Osteoblast (primary cell): Measurements from ENCODE around the gene MUS81. TPM values are rescaled to one million over a fixed set of nuclear protein-coding genes. Genes with fewer than 3 reads are reported as not detected.

Experiments used
- DNase-seq: peaks from one replicate; pipeline ENCODE4 v3.0.0; 2011; ENCODE audit warnings: low spot score, mixed read lengths; ENCODE audit not compliant: insufficient read length; ENCODE audit errors: missing footprints
- H2AFZ ChIP-seq: 2 replicates; pipeline ENCODE4 v1.6.0; 2011; ENCODE audit warnings: mild to moderate bottlenecking, low read length
- H3K27ac ChIP-seq: 2 replicates; pipeline ENCODE4 v1.5.1; 2011; ENCODE audit warnings: mild to moderate bottlenecking, low read depth, low read length, moderate library complexity
- H3K27me3 ChIP-seq: 2 replicates; pipeline ENCODE4 v1.6.0; 2012; ENCODE audit warnings: mild to moderate bottlenecking, control low read depth, inconsistent platforms, low read length, moderate library complexity; ENCODE audit not compliant: insufficient read depth
- H3K36me3 ChIP-seq: 2 replicates; pipeline ENCODE4 v1.5.1; 2011; ENCODE audit warnings: mild to moderate bottlenecking, low read length, control low read depth, moderate library complexity; ENCODE audit not compliant: insufficient read depth
- H3K4me1 ChIP-seq: 2 replicates; pipeline ENCODE4 v1.5.1; 2011; ENCODE audit warnings: mild to moderate bottlenecking, low read length, control low read depth, moderate library complexity; ENCODE audit not compliant: insufficient read depth
- H3K4me2 ChIP-seq: 2 replicates; pipeline ENCODE4 v1.6.0; 2011; ENCODE audit warnings: mild to moderate bottlenecking, low read length; ENCODE audit not compliant: insufficient read depth
- H3K4me3 ChIP-seq: fragments of 200-600 bp; sonication (generic); 3 replicates; pipeline ENCODE4 v1.5.1; 2012; ENCODE audit warnings: mild to moderate bottlenecking, low read length, inconsistent platforms; ENCODE audit not compliant: insufficient read depth
- H3K79me2 ChIP-seq: 2 replicates; pipeline ENCODE4 v1.6.0; 2012; ENCODE audit warnings: mild to moderate bottlenecking, low read length, control low read depth, inconsistent platforms; ENCODE audit not compliant: insufficient read depth
- H3K9me3 ChIP-seq: 2 replicates; pipeline ENCODE4 v1.5.1; 2011; ENCODE audit warnings: low read depth, low read length, control low read depth
- H4K20me1 ChIP-seq: 2 replicates; pipeline ENCODE4 v1.6.0; 2012; ENCODE audit warnings: mild to moderate bottlenecking, low read length, control low read depth; ENCODE audit not compliant: insufficient read depth
- total RNA-seq: library from RNA; depleted of rRNA; stranded (reverse); fragments of >200 nt; gene quantifications from 2 replicates; pipeline ENCODE4 v1.2.3, GENCODE V29; 2012
- TF ChIP-seq, protein P1 (sequence below): IDR thresholded peaks from 2 replicates; pipeline ENCODE4 v1.5.1; 2011; ENCODE audit warnings: mild to moderate bottlenecking, low read depth, low read length, moderate library complexity; ENCODE audit errors: extremely low read depth

The MUS81 gene
- total RNA-seq, 1 donor = 53.6 TPM

DNA sequence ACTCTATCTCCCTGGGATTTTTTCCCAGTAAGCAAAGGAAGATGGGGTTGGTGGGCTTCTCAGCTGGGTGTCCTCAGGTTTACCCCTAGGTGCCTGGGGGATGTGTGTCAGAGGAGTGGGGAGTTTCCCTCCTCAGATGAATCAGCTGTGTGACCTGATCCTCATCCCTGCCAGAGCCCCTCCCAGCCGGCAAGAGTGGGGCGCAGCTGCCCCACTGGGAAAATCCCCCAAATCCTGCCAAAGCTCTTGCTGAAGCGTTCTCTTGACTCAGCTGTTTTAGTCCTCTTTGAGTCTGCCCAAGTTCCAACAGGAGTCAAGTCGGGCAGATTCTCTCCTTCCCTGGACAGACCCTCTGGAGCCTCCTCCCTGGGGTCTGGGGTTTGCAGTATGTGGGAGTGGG, 52.6 kb downstream of the MUS81 start:
- peak overlapping the region; percentile 42 for H3K4me2 ChIP-seq
- H3K9me3 ChIP-seq = no peaks in the 10 kb centered on the region
- peaks cover 65% of the 10 kb centered on the region for H3K4me1 ChIP-seq
- peaks cover 28% of the 10 kb centered on the region for H3K79me2 ChIP-seq
- H3K36me3 ChIP-seq = peaks cover 7% of the 10 kb centered on the region
- DNase-seq = peak; percentile 96
- H3K27ac ChIP-seq = peak overlapping the region; percentile 96
- no peaks in the 10 kb centered on the region for H4K20me1 ChIP-seq
- TF ChIP-seq, protein P1, sequence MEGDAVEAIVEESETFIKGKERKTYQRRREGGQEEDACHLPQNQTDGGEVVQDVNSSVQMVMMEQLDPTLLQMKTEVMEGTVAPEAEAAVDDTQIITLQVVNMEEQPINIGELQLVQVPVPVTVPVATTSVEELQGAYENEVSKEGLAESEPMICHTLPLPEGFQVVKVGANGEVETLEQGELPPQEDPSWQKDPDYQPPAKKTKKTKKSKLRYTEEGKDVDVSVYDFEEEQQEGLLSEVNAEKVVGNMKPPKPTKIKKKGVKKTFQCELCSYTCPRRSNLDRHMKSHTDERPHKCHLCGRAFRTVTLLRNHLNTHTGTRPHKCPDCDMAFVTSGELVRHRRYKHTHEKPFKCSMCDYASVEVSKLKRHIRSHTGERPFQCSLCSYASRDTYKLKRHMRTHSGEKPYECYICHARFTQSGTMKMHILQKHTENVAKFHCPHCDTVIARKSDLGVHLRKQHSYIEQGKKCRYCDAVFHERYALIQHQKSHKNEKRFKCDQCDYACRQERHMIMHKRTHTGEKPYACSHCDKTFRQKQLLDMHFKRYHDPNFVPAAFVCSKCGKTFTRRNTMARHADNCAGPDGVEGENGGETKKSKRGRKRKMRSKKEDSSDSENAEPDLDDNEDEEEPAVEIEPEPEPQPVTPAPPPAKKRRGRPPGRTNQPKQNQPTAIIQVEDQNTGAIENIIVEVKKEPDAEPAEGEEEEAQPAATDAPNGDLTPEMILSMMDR = no peak
- H2AFZ ChIP-seq = no peak overlapping the region
- H3K27me3 ChIP-seq = no peaks in the 10 kb centered on the region
- peak overlapping the region; percentile 21 for H3K4me3 ChIP-seq

DNA sequence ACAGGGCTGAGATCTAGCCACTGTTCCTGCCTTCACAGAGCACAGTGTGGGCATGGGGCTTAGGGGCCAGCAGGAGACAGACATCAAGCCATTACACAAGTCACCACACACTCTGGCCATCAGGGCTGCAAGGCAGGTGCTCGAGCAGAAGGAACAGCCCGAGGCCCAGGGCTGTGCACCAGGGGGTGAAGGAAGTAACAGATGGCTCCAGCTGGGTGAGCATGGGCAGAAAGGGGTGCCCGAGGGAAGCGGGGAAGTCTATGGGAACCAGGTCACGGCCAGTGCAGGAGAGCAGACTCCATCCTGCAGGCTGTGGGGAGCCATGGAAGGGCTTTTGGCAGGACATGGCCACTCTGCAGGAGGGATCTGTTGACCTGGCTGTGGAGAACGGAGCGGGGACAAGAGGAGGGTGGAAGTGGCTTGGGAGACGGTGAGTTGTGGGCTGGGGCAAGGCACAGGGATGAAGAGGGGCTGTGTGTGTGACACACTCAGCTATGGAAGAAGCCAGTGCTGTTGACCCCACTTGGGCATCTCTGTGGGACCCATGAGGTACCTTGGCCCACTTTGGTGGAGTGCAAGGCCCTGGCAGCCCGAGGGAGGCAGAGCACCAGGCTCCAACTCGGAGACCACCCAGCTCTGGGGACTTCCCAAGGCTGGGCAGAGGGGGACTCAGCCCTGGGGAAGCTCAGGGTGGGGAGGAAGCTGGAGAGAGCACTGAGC, 55.0 kb downstream of the MUS81 start:
- TF ChIP-seq, protein P1 = no peak
- no peak overlapping the region for H2AFZ ChIP-seq
- H3K4me3 ChIP-seq = peak overlapping the region; percentile 27
- no peaks in the 10 kb centered on the region for H4K20me1 ChIP-seq
- H3K4me1 ChIP-seq = peaks cover 74% of the 10 kb centered on the region
- no peaks in the 10 kb centered on the region for H3K9me3 ChIP-seq
- peaks cover 47% of the 10 kb centered on the region for H3K79me2 ChIP-seq
- peaks cover 7% of the 10 kb centered on the region for H3K36me3 ChIP-seq
- peak overlapping the region; percentile 95 for H3K27ac ChIP-seq
- H3K4me2 ChIP-seq = peak overlapping the region; percentile 82
- H3K27me3 ChIP-seq = no peaks in the 10 kb centered on the region
- DNase-seq = peak; percentile 88

DNA sequence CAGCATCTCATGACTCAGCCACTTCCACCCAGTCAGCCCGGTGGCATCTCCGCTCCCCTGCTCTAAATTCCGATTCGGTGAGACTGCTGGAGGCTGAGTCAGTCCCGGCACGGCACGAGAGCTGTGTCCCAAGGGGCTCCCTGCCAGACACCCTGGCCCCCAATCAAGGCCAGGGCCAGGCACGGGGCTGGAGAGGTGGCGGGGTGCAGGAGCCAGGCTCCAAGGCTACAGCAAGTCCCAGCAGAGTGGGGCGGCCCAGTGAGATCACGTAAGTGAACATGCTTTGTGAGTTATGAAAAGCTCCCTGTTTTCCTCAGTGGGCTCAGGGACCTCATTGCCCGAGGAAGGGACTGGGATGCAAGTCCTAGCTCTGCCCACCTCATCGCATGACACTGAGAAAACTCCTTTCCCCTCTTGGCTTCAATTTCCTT, 55.6 kb downstream of the MUS81 start:
- no peaks in the 10 kb centered on the region for H4K20me1 ChIP-seq
- H3K4me2 ChIP-seq = peak overlapping the region; percentile 82
- TF ChIP-seq, protein P1 = no peak
- peak; percentile 99 for DNase-seq
- H3K36me3 ChIP-seq = peaks cover 10% of the 10 kb centered on the region
- peaks cover 80% of the 10 kb centered on the region for H3K4me1 ChIP-seq
- peak overlapping the region; percentile 37 for H3K4me3 ChIP-seq
- H2AFZ ChIP-seq = no peak overlapping the region
- peaks cover 53% of the 10 kb centered on the region for H3K79me2 ChIP-seq
- H3K9me3 ChIP-seq = no peaks in the 10 kb centered on the region
- H3K27me3 ChIP-seq = no peaks in the 10 kb centered on the region
- H3K27ac ChIP-seq = peak overlapping the region; percentile 95

Other genes with a start within 250 kb of the MUS81 start
- gene MAP3K11, start 246.2 kb upstream of the MUS81 start, total RNA-seq = 19.4 and 21.4 TPM in 2 replicates
- gene PCNX3, start 244.7 kb upstream of the MUS81 start, total RNA-seq = 26.5 and 27.9 TPM in 2 replicates
- gene SIPA1, start 222.3 kb upstream of the MUS81 start, total RNA-seq = 12.7 and 15.2 TPM in 2 replicates
- 29.2 and 31.8 TPM in 2 replicates for gene RELA, start 197.5 kb upstream of the MUS81 start, total RNA-seq
- 37.4 and 44.2 TPM in 2 replicates for gene KAT5, start 148.2 kb upstream of the MUS81 start, total RNA-seq
- gene RNASEH2C, start 139.6 kb upstream of the MUS81 start, total RNA-seq = 27.4 and 27.9 TPM in 2 replicates
- gene AP5B1, start 79.5 kb upstream of the MUS81 start, total RNA-seq = 15.3 and 18.1 TPM in 2 replicates
- gene OVOL1, start 73.4 kb upstream of the MUS81 start, total RNA-seq = not detected in 2 replicates
- 1.1 and 1.5 TPM in 2 replicates for gene SNX32, start 26.5 kb upstream of the MUS81 start, total RNA-seq
- gene CFL1, start 2.3 kb upstream of the MUS81 start, total RNA-seq = 607 and 704 TPM in 2 replicates
- 81.6 and 94.8 TPM in 2 replicates for gene EFEMP2, start 12.4 kb downstream of the MUS81 start, total RNA-seq
- not detected in 2 replicates for gene CTSW, start 19.4 kb downstream of the MUS81 start, total RNA-seq
- 129 and 151 TPM in 2 replicates for gene FIBP, start 28.0 kb downstream of the MUS81 start, total RNA-seq
- 42.4 and 47.0 TPM in 2 replicates for gene CCDC85B, start 30.2 kb downstream of the MUS81 start, total RNA-seq
- gene FOSL1, start 40.0 kb downstream of the MUS81 start, total RNA-seq = 13.0 and 13.8 TPM in 2 replicates
- 30.9 and 32.9 TPM in 2 replicates for gene C11orf68, start 58.6 kb downstream of the MUS81 start, total RNA-seq
- 170 and 190 TPM in 2 replicates for gene DRAP1, start 59.0 kb downstream of the MUS81 start, total RNA-seq
- gene TSGA10IP, start 85.0 kb downstream of the MUS81 start, total RNA-seq = not detected in 2 replicates
- gene SART1, start 101.3 kb downstream of the MUS81 start, total RNA-seq = 22.4 and 25.3 TPM in 2 replicates
- 28.6 and 31.2 TPM in 2 replicates for gene EIF1AD, start 141.7 kb downstream of the MUS81 start, total RNA-seq
- 14.5 and 14.7 TPM in 2 replicates for gene BANF1, start 142.1 kb downstream of the MUS81 start, total RNA-seq
- gene CST6, start 151.6 kb downstream of the MUS81 start, total RNA-seq = 1.8 and 2.9 TPM in 2 replicates
- gene CATSPER1, start 166.0 kb downstream of the MUS81 start, total RNA-seq = not detected in 2 replicates
- gene GAL3ST3, start 188.7 kb downstream of the MUS81 start, total RNA-seq = not detected in 2 replicates
- 131 and 164 TPM in 2 replicates for gene SF3B2, start 191.9 kb downstream of the MUS81 start, total RNA-seq
- gene PACS1, start 209.8 kb downstream of the MUS81 start, total RNA-seq = 38.0 and 39.8 TPM in 2 replicates